NCI-H187 treated with DMSO at 0.1 percent for 48 hours (cell line): ENCODE data around the gene CBX7.

Experiments
- DNase-seq: peaks from one replicate; lab custom pipeline; 2025; lab: John Stamatoyannopoulos, UW

CBX7 gene

DNA sequence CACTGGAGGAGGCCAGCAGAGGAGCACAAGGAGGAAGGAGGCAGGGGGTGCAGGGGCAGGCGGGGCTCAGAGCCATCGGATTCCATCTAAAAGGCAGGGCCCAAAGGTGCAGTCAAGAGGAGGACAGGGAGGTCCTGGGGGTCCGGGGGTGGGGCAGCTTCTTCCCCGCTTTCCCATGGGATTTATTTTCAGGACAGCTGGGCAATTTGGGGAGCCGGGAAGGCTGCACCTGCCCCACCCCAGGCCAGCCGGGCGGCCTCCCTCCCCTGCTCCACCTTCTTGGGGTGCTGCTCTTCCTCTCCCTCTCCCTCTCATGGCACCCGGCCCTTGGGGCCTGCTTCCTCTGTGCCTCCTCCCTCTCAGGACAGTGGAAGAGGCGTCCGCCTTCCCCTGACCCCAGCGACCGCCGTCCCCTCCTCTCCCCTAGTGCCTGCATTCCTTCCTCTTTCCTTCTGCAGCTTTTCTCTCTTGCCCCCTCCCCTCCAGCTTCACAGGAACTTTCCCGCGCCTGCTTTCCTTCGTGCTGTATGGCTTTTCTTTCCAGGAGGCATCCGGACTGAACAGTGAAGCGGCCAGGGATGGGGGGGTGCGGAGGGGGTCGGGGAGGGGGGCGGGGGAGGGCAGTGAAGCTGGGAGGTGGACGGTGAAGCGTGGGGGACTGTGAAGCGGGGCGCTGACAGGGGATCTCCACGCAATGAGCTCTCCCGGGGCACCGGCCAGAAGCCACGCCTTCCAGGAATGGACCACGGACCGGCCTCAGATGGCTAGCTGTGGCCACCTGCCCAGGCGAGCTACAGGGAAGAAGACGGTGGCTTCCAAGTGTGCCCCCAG, 28.5 kb downstream of the CBX7 start:
- DNase-seq = no peak

DNA sequence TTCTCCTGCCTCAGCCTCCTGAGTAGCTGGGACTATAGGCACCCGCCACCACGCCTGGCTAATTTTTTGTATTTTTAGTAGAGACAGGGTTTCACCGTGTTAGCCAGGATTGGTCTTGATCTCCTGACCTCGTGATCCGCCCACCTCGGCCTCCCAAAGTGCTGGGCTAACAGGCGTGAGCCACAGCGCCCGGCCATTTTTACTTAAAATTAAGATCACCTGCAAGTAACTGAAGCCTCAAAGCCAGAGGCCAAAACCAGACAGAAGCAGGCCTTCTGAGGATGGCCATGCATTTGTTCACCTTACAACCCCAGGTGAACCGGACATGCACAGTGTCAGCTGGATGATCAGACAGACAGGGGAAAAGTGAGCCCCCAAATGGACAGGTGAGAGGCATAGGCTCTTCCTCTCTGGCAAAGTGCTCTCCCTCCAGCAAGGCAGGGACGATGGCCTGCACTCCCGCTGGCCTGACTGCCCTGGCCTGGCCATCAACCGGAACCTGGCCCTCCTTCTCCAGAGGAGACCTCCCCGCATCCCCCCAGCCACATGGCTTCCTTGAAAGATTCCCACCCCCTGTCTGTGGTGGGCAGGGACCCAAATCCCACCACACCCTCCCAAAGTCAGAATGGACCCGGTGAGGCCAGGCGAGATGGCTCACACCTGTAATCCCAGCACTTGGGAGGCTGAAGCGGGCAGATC, 29.6 kb downstream of the CBX7 start:
- no peak for DNase-seq

DNA sequence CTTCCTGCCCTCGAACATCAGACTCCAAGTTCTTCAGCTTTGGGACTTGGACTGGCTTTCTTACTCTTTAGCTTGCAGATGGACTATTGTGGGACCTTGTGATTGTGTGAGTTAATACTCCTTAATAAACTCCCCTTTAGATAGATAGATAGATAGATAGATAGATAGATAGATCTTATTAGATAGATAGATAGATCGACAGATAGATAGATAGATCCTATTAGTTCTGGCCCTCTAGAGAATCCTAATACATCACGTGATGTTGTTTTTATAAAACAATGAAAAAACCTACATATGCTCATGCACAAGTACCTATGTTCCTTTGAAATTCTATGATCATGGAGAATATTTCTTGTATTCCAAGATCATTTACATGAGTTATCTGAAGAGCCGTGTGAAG, 31.5 kb downstream of the CBX7 start:
- DNase-seq = no peak

DNA sequence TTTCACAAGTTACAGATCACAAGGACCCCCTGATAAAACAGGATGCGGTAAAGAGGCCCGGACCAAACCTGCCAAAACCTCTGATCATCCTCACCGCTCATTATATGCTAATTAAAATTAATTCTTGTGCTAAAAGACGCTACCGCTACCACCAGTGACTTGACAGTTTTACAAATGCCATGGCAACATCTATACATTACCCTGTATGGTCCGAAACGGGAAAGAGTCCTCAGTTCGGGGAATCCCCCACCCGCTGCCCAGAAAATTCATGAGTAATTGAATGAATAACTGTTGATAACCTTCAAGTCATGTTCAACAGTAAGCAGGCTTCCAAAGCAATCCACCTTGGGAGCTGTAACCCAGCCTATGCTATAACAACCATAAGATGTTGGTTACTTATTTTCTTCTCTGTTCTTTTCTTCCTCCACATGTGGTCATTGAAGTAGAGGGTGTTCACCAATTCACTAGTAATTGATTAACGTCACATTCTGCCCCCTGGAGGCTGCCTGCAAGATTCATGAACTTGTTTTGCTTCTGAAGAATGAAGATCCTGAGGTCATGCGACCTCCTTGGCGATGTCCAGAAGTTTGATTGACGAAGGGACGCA, 34.8 kb downstream of the CBX7 start:
- DNase-seq = no peak

DNA sequence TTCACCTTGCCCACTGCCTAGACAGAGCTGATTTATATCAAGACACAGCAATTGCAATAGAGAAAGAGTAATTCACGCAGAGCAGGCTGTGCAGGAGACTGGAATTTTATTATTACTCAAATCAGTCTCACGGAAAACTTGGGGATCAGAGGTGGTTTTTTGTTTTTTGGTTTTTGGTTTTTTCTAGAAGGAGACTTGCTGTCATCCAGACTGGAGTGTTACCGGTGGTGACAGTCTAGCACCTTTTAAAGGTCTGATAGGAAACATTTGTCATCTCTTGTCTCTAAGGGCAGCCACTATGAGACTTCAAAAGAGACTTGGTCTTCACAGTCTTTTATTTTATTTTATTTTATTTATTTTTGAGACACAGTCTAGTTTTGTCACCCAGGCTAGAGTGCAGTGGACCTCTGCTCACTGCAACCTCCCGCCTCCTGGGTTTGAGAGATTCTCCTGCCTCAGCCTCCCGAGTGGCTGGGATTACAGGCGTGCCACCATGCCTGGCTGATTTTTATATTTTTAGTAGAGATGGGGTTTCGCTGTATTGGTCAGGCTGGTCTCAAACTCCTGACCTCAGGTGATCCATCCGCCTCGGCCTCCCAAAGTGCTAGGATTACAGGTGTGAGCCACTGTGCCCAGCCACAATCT, 36.4 kb downstream of the CBX7 start:
- no peak for DNase-seq

DNA sequence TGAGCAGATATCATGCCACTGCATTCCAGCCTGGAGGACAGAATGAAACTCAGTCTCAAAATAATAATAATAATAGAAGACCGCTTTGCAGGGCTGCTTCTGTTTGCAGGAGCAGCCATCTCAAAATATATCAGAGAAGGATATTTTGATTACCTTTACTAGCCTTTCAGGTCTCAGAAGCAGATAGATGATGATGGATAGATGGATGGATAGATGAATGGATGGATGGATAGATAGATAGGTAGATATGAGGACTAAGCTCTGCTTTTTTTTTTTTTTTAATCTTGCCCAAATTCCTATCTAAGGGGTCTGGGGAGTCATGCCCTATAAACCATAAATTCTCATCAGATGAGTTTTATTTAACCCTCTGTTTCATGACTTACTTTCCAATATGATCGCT, 36.9 kb downstream of the CBX7 start:
- no peak for DNase-seq

DNA sequence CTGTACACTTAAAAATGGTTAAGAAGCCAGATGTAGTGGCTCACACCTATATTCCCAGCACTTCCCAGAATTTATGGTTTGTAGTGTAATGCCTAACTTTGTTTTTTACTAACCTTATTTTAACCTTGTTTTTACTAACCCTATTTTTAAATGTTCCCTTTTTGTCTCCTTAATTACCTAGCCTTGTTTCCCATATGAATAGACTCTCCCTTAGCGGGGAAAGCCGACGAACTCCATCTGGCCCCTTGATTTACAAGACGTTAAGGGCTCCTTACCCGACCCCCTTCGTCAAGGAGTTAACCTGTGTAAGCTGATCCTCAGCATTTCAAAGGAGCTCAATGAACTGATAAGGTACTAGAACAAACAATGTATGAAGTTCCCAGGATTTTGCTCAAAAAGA, 38.4 kb downstream of the CBX7 start:
- DNase-seq = no peak

DNA sequence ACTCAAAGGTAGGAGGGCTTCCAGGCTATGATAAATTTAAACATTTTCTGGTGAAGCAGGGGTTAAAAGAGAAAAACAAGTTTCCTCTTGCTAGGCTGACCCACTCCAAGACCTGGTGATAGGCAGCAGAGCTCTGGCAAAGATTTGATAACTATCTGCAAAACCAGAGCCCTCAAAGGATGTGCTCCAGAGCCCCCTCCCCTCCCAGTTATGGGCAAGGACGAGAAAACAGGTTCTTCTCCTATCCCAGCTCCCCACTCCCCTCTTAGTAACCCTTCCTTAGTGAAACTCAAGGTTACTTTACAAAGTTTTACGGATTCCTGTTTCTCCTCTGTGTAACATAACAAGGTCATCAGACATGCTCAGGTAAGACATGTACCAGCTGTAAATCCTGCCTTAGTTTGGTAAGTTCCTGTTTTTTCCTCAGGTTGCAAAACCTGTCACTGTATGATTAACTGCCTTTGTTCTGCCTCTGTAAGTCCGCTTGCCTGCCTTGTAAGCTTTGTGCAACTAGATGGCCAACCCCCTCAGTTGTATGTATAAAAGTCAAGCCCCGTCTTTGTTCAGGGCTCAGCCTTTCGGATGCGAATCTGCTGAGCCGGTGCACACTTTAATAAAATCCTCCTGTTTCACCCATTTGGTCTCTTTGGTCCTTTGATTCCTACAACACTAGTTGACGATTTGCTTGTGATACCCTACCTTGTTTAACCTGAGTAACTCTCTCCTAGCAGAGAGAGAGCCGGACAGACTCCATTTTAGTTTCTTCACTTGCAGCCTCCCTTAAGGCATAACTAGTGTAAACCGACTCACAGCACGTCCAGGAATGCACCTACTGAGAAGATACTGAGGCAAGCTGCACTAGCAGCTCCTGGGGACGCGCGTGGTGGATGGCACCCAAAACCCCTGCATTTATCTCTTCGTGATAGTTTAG, 41.6 kb downstream of the CBX7 start:
- no peak for DNase-seq

DNA sequence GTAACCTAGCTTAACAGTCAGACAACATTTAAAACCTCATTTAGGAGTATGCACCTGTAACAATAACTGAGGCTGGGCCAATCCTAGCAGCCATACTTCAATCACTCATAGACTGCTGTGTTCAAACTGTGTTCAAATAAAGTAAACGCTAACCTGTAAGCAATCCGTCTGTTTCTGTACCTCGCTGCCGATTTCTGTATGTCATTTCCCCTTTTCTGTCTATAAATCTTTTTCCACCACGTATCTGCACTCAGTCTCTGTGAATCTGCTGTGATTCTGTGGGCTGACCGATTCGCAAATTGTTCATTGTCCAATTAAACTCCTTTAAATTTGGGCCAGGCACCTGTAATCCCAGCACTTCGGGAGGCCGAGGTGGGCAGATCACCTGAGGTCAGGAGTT, 43.1 kb downstream of the CBX7 start:
- no peak for DNase-seq

DNA sequence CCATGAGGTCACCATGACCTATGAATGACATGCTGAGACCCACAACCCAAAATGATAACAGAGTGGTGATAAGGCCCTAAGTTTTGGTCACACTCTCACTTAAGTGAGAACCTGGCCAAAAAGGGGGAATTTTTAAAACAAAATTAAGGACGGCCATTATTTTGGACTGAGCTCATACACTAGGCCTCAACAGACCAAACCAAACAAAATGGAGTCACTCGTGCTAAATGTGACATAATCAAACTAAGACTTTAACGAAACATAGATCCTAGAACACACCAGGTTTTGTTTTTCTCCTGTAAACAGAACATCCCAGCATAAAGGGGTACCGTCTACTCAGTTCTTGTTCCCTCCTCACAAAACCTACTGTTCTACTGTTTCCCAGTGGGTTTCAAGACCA, 44.0 kb downstream of the CBX7 start:
- no peak for DNase-seq

DNA sequence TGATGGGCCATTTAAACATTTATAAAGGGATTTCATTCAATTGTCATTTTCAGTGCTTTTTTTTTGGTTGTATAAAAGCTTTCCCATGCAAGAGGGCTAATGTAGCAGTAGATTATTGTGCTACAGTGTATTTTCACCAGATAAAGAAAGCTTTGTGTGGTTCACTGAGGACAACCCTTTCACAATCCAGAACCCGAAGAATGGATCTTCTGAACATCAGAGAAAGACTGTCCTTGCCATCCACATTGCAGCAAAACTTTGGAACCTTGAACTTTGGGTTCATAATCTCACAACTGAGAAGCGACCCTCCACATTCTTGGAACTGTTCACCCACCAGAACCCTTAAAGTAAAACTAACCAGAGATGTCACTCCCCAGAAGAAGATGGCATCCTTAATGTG, 46.2 kb downstream of the CBX7 start:
- DNase-seq = no peak

DNA sequence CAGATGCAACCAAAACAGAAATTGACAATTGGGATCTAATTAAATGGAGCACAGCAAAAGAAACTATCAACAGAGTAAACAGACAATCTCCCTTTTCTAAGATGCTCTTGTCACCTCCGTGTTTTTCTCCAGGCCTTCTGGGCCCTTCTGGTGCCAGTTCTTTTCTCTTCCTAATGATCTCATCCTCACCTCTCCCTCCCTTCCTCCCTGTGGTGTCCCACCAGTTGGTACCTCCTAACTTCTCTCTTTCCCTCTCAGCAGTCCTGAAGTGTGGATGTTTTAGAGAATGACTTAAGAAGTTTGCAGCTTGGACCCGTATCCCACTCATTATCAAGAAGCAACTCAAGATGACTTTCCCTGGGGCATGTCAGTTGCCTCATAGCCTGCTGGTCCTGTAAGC, 49.0 kb downstream of the CBX7 start:
- DNase-seq = no peak

DNA sequence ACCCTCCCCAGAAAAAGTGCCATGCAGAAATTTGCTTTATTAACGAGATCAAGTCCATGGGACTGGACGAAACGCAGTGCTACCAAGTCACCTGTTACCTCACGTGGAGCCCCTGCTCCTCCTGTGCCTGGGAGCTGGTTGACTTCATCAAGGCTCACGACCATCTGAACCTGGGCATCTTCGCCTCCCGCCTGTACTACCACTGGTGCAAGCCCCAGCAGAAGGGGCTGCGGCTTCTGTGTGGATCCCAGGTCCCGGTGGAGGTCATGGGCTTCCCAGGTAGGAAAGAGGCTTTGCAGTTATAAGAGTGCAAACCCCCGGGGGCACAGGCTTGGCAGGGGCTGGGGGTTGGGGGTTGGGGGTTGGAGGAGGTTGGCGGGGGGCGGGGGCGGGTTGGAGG, 51.3 kb downstream of the CBX7 start:
- no peak for DNase-seq

DNA sequence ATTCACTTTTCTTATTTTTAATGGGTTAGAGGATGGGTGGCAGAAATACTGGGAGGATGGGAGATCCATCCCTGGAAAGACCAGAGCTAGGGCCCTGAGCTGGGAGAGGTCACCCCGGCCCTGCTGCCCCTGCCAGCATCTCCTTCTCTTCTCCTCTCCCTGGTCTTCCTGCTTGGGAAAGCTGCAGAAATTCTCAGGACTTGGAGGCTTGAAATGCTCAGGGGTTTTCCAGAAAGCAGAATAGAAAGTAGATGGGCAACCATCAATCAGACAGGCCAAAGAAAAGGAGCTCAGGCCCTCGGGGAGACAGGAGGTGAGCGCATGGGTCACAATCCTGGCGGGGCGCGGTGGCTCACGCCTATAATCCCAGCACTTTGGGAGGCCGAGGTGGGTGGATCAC, 53.9 kb downstream of the CBX7 start:
- no peak for DNase-seq

DNA sequence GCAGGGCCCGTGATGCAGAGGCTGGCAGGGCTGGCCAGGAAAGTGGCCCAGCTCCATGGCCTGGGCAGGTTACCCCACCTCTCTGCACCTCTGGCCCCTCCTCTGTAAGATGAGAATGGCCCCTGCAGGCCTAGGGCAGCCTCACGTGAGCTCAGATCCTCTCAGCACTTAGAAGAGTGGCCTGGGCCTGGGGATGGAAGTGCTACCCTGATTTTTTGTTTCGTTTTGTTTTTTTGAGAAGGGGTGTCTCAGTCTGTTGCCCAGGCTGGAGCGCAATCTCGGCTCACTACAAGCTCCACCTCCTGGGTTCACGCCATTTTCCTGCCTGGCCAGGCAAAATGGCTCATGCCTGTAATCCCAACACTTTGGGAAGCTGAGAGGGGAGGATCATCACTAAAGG, 54.5 kb downstream of the CBX7 start:
- no peak for DNase-seq

DNA sequence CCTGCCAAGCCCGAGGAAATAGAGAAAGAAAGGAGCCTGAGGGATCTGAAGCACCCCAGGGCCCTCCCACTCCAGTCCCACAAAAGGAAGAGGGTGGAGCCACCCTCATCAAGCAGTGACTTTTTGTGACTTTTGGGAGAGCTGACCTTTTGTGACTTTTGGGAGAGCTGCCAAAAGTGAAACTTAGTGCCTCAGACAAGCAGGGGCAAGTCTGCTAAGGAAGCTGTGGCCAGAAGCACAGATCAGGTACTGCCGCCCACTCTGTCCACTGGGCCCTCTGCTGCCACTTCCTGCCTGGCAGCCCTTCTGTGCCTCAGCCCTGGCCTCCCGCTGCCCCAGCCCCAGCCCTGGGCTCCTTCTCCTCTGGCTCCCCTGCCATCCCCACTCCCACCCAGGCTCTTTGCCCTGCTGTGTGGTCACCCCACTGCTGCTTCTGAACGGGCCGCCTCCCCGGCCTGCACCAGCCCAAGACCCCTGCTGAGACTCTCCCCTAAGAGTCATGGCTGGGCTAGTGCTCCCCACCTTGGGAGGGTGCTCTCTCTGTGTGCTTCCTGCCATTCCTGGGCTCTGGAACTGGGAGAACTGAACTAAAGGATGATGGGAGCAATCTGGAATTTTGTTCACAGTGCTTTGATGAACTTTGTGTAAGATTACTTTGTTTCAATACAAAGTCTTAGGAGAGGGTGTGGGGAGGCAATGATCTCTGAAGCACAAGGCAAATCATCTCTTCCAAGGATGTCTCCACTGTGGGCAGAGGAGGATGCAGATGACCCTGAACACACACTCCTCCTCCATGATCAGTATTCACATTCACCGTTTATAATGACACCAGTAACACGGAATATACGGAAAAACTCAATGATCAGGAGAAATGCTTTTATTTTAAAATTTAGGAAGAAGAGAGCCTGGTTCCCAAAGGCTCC, 55.1 kb downstream of the CBX7 start, which contains the start of gene APOBEC3H:
Gene APOBEC3H (plus strand): TSS at position 147 of the 923 bp plus-strand sequence. CDS start 3,035 bp downstream, outside the sequence.
- no peak for DNase-seq

DNA sequence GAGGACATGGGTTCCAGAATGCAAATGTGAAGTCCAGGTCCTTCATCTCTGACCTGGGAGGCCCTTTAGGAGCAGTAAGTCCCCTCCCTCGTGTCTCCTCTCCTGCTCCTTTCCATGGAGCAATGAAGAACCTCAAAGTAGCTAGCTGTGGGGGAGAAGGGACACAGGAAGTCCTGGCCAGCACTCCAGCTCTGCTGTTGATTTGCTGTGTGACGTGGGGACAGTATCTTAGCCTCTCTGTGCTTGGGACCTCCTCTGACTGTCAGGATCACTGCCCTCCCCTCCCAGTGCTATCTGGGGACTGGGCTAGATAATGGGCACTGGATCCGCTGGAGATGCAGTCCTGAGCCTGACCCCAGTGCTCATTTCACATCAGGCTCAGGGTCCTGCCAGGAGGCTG, 56.5 kb downstream of the CBX7 start:
- DNase-seq = no peak

DNA sequence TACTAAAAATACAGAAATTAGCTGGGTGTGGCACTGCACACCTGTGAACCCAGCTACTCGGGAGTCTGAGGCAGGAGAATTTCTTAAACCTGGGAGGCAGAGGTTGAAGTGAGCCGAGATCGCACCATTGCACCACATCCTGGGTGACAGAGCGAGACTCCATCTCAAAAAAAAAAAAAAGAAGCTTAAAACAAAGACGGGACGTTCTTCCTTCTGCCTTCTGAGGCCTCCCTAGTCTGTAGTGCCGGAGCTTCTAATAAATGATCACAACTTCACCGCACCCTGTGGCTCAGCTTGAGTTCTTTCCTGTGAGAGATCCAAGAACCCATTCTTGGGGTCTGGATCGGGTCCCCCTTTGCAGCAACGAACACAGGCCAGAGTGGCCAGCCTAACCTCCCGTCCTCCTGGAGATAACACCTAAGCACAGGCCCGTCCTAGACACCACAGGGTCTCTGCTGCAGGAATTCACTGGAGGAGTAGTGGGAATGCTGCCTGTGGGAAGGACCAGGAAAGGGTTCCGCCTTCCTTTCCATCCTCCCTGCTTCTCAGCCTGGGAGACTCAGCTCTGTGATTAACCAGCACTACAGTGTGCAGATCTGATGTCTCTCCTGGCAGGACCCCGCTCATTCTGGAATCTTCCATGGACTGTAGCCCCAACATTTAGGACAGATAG, 57.6 kb downstream of the CBX7 start:
- DNase-seq = no peak

DNA sequence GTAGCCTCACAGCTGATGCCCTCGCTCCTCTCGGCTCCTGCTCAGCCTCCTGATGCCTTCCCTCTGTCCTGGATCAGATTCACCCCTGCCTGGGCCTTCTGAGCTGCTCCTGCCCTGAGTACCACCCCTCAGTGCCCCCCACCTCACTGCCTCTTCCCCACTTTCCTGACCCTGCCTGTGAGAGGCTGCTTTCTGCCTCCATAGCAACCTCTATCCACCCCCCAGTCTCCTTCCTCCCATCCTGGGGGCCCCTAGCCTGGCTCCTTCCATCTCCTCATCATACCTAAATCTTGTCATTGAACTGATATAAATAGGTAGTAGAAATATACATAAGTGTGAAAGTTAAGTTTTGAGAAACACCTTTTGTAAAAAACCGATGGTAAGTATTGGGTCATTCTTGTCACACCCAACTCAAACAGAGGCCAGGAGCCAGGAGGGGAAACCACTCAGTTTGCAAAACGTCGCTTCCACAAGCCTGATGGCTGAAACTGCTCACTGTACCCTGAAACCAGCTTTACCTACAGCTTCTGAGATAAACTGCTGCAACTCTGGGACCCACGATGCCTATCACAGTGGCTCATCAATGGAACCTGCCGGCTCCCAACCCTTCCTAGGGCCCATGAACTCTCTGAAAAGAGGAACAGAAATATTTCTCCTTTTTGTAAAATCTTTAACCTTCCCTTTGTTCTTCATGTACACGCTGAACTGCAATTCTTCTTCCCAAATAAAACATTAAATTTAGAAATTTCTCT, 60.2 kb downstream of the CBX7 start:
- no peak for DNase-seq
